ENCODE data around the gene SH3TC1.

Gene SH3TC1

GRCh38 chr4:8260656-8261111 lies 61.6 kb downstream of the SH3TC1 start:
- DNase-seq (ENCODE audit: low read depth in 2 of 2) = no peak

DNA sequence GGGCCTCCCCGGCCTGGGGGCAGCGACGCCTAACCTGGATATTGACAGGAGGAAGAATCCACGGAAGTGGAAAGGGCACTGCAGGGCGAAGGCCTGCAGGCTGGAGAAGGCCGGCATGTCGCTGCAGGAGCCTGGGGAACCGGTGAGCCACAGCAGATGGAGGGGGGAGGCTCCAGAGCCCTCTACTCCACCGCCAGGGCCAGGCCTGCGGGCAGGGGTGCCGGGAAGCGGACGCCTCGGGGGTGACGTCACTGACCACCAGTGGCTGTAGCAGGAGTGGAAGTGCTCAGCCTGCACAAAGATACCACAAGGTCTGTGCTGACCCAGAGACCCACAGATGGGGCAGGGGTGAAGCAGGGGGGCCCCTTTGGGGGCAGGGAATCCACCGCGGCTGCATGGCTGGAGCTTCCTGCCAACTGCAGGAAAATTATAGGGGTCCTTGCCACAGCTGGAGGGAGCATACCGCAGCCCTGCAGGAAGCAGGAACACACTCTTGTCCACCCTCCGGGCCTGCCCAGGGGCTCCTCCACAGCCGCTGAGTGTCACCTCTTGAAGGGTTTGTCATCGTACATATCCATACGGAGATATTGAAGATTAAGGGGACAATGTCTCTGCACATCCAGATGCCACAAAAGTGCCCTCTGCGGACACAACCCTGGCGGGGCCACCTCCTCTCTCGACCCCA lies 62.9 kb downstream of the SH3TC1 start:
- DNase-seq (ENCODE audit: low read depth in 2 of 2) = no peak

- no peak for DNase-seq (ENCODE audit: low read depth in 2 of 2)
These were observed 63.7 kb downstream of the SH3TC1 start for GRCh38 chr4:8262637-8263322.

DNA sequence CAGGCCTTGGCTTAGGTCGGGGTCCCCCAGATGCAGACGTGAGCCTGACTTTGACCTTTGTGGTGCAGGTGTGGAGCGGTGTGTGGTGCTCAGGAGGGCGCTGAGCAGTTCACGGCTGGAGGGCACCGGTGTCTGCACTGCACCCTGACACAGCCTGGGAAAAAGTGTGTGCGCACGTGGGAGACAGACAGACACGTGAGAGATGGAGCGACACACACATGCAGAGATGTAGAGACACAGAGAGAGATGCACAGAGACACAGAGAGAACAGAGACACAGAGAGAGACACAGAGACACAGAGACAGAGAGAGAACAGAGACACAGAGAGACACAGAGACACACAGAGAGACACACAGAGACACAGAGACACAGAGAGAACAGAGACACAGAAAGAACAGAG lies 64.3 kb downstream of the SH3TC1 start:
- no peak for DNase-seq (ENCODE audit: low read depth in 2 of 2)

DNA sequence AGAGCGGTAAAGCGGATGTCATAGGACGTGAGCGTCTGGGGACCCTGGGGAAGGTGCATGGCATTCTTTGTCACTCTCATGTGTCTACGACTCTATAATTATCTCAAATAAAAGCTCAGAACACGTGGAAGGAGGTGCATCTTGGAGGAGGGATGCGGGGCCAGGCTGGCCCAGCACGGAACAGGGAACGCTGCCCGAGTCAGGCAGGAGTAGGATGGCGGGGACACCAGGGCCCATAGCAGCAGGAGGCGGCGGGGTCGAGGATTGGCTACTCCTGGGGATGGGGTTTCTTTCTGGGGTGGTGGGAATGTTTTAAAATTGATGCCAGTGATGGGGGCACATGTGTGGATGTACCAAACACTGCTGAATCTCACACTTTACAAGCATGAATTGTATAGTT lies 65.0 kb downstream of the SH3TC1 start:
- DNase-seq (ENCODE audit: low read depth in 2 of 2) = no peak

- DNase-seq (ENCODE audit: low read depth in 2 of 2) = no peak
These were observed 66.3 kb downstream of the SH3TC1 start for GRCh38 chr4:8265171-8265929.

GRCh38 chr4:8266088-8266487 lies 67.0 kb downstream of the SH3TC1 start:
- DNase-seq (ENCODE audit: low read depth in 2 of 2) = no peak

- DNase-seq (ENCODE audit: low read depth in 2 of 2) = no peak
These were observed 67.4 kb downstream of the SH3TC1 start for GRCh38 chr4:8266508-8266907.

GRCh38 chr4:8267077-8267476 lies 68.0 kb downstream of the SH3TC1 start:
- no peak for DNase-seq (ENCODE audit: low read depth in 2 of 2)

DNA sequence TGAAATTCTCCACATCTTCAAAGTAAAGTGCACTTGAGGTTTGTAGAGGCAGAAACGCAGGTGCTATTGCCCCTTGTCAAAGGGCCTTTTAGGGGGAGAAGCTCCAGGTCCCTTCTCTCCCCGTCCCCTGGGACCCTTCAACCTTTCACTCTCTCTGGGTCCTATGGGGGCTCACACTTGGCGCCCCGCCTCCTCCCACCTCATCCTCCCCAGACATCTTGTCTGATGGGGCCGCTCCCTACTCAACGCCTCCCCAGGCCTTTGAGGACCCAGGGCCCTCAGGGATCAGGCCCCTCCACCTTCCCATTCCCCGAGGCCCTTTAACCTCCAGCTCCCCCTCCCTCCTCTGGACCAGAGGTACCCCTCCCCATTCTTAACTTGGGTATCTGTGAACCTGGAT lies 69.1 kb downstream of the SH3TC1 start:
- no peak for DNase-seq (ENCODE audit: low read depth in 2 of 2)

DNA sequence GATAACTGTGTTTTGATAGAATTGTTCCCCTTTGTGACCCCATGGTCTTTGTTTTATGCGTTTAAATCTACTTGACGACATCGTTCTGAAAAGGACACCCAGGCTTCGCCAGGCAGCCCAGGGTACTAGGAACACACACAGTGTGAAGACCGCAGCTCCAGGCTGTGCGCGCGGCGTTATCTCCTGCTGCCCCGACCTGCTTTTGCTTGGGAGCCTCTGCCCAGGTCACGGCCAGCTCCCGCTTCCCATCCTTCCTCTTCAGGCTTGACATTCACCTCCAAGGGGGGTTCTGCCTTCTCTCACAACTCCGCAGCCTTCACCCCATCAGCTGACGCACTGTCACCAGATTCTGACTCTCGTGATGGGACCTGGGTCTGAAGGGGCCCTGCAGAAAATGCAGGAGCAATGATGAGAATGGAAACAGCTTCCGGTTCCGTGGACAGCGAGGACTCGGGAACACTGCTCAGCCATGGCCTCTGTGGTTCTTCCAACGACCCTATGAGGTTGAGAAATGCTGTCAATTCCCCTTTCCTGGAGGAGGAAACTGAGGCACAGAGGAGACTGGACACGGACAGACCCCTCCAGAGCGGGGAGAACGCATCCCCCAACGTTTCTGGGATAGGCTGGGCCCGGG lies 69.9 kb downstream of the SH3TC1 start:
- DNase-seq (ENCODE audit: low read depth in 2 of 2) = no peak

DNA sequence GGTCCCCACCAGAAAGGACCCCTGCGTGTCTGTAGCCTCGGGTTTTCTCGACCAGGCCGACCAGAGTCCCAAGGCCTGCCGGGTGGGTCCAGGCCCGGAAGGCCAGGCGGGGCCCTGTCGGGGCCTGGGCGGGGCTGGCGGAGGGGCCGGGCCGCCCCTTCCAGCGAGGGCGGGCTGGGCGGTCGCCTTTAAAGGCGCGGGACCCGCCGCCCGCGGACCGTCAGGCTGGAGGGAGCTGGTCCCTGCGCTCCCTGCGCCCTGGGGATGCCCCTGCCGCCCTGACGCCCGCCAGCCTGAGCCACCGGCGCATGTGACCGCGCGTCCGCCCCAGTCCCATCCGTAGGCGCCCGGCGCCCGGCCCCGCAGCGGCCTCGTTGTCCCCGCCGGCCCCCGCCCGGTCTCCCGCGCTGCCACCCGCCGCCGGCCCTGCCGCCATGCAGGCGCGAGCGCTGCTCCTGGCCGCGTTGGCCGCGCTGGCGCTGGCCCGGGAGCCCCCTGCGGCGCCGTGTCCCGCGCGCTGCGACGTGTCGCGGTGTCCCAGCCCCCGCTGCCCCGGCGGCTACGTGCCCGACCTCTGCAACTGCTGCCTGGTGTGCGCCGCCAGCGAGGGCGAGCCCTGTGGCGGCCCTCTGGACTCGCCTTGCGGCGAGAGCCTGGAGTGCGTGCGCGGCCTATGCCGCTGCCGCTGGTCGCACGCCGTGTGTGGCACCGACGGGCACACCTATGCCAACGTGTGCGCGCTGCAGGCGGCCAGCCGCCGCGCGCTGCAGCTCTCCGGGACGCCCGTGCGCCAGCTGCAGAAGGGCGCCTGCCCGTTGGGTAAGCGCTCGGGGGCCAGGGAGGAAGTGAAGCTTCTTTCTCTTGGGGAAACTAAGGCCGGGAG lies 70.7 kb downstream of the SH3TC1 start, which contains the start of gene HTRA3:
HTRA3 (plus strand) TSS at position 220 of the 883 bp plus-strand sequence; CDS start at position 435, 215 bp downstream.
- DNase-seq (ENCODE audit: low read depth in 2 of 2) = no peak

DNA sequence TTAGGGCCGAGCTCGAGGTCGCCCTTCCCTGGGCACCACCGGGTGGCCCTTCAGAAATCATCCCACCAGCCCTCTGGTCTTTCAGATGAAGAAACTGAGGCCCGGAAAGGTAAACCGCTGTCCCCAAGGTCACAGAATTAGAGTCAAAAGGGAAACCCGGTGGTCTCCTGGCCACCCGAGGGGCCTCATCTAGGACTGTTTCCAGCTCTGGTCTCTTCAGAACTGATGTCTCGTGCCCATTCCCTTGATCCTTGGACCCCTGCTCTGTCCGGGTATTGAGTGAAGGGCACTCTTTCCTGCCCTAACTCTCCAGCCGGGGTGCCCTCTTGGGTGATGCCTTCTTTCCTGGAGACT lies 71.3 kb downstream of the SH3TC1 start:
- no peak for DNase-seq (ENCODE audit: low read depth in 2 of 2)

DNA sequence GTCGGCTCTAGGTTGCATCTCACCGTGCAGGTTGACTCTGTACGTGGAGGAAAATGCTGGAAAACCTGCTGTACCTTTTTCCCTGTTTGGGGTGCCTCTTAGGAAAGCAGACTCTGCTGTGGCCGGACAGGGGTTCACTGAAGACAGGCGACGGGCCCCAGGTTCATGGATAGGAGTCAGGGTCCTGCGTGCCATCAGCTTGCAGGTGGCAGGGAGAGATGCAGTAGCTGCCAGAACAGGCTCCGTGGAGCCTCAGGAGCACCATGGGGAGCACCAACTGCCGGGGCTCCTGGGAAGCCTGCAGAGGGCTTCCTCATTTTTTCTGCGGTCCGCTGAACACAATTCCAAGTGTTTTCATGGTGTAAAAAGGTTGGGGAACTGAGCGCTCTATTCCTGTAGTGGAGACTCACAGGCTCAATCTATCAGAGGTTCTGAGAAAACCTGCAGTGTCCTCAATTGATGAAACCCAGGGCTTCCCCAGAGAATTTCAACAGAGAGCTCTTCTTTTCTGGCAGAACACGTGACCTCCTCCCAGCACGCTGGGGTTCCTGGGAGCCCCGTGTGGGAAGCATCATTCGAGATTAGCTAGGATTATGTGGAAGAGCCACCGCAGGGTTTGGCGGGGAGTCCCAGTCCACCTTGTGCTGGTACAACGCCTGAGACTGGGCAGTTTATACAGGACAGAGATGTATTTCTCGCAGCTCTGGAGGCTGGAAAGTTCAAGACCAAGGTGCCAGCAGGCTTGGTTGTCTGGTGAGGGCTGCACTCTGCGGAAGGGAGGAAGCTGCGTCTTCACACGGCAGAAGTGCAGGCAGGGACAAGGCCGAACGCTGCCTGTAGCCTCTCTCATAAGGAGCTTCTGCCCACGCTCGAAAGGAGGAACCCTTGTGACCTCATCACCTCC lies 72.1 kb downstream of the SH3TC1 start:
- no peak for DNase-seq (ENCODE audit: low read depth in 2 of 2)

- no peak for DNase-seq (ENCODE audit: low read depth in 2 of 2)
These were observed 72.7 kb downstream of the SH3TC1 start for GRCh38 chr4:8271821-8272220.

GRCh38 chr4:8272472-8273428 lies 73.7 kb downstream of the SH3TC1 start:
- no peak for DNase-seq (ENCODE audit: low read depth in 2 of 2)

DNA sequence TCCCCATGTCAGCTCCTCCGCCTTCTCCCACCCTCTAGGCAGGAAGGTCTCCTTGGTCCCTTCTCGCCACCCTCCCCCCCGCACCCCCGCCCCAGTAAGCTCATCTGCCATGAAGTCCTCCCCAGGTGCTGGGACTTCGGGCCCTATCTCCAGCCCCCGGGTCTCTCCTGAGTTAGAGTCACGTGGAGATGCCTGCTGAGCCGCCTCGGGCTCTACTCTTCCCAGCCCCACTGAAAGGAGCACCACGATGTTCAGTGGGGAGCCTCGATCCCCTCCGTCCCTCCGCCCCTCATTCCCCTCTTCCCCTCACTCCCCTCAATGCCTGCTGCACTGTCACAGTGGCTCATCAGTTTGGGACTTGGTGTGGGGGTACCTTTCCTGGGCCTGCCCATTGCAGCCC lies 74.4 kb downstream of the SH3TC1 start:
- no peak for DNase-seq (ENCODE audit: low read depth in 2 of 2)

DNA sequence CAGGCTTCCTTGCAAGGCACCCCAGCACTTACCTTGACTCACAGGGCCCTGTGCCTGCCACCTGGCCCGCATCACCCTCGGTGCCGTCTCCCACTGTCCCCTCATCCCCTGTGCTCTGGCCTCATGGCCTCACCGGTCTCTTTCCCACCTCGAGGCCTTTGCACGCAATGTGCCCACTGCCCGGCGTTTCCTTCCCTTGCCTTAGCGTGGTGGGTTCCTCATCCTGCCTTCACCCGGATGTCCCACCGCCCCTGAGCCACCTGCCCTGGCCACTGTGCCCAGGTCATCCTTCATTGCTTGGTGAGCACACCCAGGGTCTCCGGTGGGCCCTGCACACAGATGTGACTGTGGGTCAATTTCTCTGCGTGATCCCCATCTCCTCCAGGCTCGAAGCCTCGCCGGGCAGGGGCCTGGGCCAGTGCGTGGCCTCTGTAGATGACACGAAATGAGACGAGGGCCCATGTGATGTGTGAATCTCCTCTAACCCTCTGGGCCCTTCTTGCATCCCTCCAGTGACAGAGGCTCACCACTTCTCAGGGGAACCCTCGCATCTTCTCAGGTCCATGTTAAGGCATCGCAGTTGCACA lies 75.1 kb downstream of the SH3TC1 start:
- DNase-seq (ENCODE audit: low read depth in 2 of 2) = no peak
